ENCODE measurements around the gene P3H4. TPM values are rescaled to one million over a fixed set of nuclear protein-coding genes. Genes with fewer than 3 reads are reported as not detected.

The P3H4 gene
- total RNA-seq, 1 experiment from 2014 or later: 29.6 TPM

- peak overlapping the region; percentile 94 for H3K4me2 ChIP-seq (ENCODE audit: low read length)
- ChIA-PET CTCF (interaction anchor here (0.6 to 1.8 kb wide), 2 partner anchors 16 to 26 kb away, joined by 3 to 15 read pairs; partner anchors contain the start of gene P3H4), POLR2A (ENCODE audit: unreplicated experiment) (interaction anchor here (0.6 to 2.0 kb wide), 3 partner anchors 8 to 257 kb away, joined by 3 to 26 read pairs (median 4); no protein-coding TSS in a partner anchor)
- DNase-seq: peak; percentile 11
- no peak for ATAC-seq
- peak overlapping the region; percentile 90 for H3K9ac ChIP-seq (ENCODE audit: low read length)
- TSS peak; percentile 53 for BruUV-seq (replicated peaks)
- peaks cover 39% of the 10 kb centered on the region for H4K20me1 ChIP-seq (ENCODE audit: low read length)
- no peaks in the 10 kb centered on the region for H3K27me3 ChIP-seq (ENCODE audit: low read length)
- H3K36me3 ChIP-seq (ENCODE audit: low read depth, low read length): no peaks in the 10 kb centered on the region; the same call in 1 of the 2 replicates
- no peak overlapping the region for H2AFZ ChIP-seq (ENCODE audit: low read length)
- TF ChIP-seq EZH2phosphoT487 (IDR thresholded peaks at IDR 0.05; ENCODE audit: borderline replicate concordance, low read length) (no peak), EZH2 (IDR thresholded peaks at IDR 0.05; ENCODE audit: low read length, unreplicated experiment) (no peak)
- TF ChIP-seq, protein P1, sequence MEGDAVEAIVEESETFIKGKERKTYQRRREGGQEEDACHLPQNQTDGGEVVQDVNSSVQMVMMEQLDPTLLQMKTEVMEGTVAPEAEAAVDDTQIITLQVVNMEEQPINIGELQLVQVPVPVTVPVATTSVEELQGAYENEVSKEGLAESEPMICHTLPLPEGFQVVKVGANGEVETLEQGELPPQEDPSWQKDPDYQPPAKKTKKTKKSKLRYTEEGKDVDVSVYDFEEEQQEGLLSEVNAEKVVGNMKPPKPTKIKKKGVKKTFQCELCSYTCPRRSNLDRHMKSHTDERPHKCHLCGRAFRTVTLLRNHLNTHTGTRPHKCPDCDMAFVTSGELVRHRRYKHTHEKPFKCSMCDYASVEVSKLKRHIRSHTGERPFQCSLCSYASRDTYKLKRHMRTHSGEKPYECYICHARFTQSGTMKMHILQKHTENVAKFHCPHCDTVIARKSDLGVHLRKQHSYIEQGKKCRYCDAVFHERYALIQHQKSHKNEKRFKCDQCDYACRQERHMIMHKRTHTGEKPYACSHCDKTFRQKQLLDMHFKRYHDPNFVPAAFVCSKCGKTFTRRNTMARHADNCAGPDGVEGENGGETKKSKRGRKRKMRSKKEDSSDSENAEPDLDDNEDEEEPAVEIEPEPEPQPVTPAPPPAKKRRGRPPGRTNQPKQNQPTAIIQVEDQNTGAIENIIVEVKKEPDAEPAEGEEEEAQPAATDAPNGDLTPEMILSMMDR (conservative IDR thresholded peaks at IDR 0.05; ENCODE audit: low read depth, low read length): no peak
- peaks cover 22% of the 10 kb centered on the region for H3K4me1 ChIP-seq (ENCODE audit: insufficient read depth, low read length)
- no peaks in the 10 kb centered on the region for H3K9me2 ChIP-seq (replicated peaks; ENCODE audit: low read length)
- peak overlapping the region; percentile 88 for H3K4me3 ChIP-seq (ENCODE audit: low read length)
- peaks cover 52% of the 10 kb centered on the region for H3K79me2 ChIP-seq (ENCODE audit: low read length)
- no peaks in the 10 kb centered on the region for H3F3A ChIP-seq (ENCODE audit: low read length, unreplicated experiment)
- peak overlapping the region; percentile 88 for H3K27ac ChIP-seq (ENCODE audit: low read length)
- intact Hi-C loops (cut with micrococcal nuclease): no loop called here
- H3K9me3 ChIP-seq (ENCODE audit: low read length): no peaks in the 10 kb centered on the region
Measured at GRCh38 chr17:41785091-41785858, 26.5 kb downstream of the P3H4 start.

- no peaks in the 10 kb centered on the region for H3K27me3 ChIP-seq (ENCODE audit: low read length)
Measured at GRCh38 chr17:41784207-41784744, 27.5 kb downstream of the P3H4 start.

More at GRCh38 chr17:41784207-41784744, 27.5 kb downstream of the P3H4 start:
- peak overlapping the region; percentile 94 for H3K4me2 ChIP-seq (ENCODE audit: low read length)
- ChIA-PET POLR2A (ENCODE audit: unreplicated experiment) (no interaction called here), CTCF (no interaction called here)
- peaks cover 61% of the 10 kb centered on the region for H3K79me2 ChIP-seq (ENCODE audit: low read length)
- DNase-seq (peak; percentile 66), ATAC-seq (no peak)
- H3K9me3 ChIP-seq (ENCODE audit: low read length): no peaks in the 10 kb centered on the region
- peak overlapping the region; percentile 90 for H3K9ac ChIP-seq (ENCODE audit: low read length)
- peak overlapping the region; percentile 88 for H3K27ac ChIP-seq (ENCODE audit: low read length)
- intact Hi-C loops (cut with micrococcal nuclease): no loop called here
- H4K20me1 ChIP-seq (ENCODE audit: low read length): peaks cover 41% of the 10 kb centered on the region
- H3F3A ChIP-seq (ENCODE audit: low read length, unreplicated experiment): no peaks in the 10 kb centered on the region
- H3K4me3 ChIP-seq (ENCODE audit: low read length): peak overlapping the region; percentile 88
- peaks cover 22% of the 10 kb centered on the region for H3K4me1 ChIP-seq (ENCODE audit: insufficient read depth, low read length)
- H2AFZ ChIP-seq (ENCODE audit: low read length): no peak overlapping the region
- no peaks in the 10 kb centered on the region; the same call in 1 of the 2 replicates for H3K36me3 ChIP-seq (ENCODE audit: low read depth, low read length)
- no peaks in the 10 kb centered on the region for H3K9me2 ChIP-seq (replicated peaks; ENCODE audit: low read length)
- no peak for TF ChIP-seq EZH2 (IDR thresholded peaks at IDR 0.05; ENCODE audit: low read length, unreplicated experiment)
- no peak for TF ChIP-seq EZH2phosphoT487 (IDR thresholded peaks at IDR 0.05; ENCODE audit: borderline replicate concordance, low read length)
- TF ChIP-seq, protein P1 (conservative IDR thresholded peaks at IDR 0.05; ENCODE audit: low read depth, low read length): no peak
- no TSS peak for BruUV-seq (replicated peaks)
